ENCODE data around the gene RYR2.
"Not testable (repeated sequence)": the region's sequence is repeated elsewhere in the genome, so short reads cannot be mapped to it uniquely, and the experiment has no call there.

The RYR2 gene

DNA sequence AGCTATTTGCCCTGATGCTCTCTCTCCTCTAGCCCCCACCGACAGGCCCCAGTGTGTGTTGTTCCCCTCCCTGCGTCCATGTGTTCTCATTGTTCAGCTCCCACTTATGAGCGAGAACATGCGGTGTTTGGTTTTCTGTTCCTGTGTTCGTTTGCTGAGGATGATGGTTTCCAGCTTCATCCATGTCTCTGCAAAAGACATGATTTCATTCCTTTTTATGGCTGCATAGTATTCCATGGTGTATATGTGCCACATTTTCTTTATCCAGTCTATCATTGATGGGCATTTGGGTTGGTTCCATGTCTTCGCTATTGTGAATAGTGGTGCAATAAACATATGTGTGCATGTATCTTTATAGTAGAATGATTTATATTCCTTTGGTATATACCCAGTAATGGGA, 110.0 kb downstream of the RYR2 start:
- DNase-seq, result not testable (repeated sequence)

DNA sequence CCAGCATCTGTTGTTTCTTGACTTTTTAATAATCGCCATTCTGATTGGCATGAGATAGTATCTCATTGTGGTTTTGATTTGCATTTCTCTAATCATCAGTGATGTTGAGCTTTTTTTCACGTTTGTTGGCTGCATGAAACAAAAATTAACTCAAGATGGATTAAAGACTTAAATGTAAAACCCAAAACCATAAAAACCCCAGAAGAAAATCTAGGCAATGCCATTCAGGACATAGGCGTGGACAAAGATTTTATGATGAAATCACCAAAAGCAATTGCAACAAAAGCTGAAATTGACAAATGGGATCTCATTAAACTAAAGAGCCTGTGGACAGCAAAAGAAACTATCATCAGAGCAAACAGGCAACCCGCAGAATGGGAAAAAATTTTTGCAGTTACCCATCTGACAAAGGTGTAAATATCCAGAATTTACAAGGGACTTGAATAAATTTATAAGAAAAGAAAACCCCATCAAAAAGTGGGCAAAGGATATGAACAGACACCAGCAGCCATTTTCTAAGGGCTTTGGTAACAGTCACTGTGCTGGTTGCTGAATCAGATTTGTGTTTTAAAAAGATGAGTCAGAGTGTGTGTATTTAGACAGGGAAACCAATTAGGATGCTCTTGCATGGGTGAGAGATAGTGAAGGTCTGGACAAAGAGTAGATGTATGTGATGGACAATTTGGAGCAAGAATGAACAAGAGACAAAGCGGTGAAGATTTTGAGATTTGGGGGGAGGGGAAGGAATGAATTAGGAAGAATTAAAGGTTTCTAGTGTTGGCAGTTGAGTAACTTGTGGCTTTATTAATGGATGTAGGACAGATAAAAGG, 110.7 kb downstream of the RYR2 start:
- DNase-seq, result no peak

DNA sequence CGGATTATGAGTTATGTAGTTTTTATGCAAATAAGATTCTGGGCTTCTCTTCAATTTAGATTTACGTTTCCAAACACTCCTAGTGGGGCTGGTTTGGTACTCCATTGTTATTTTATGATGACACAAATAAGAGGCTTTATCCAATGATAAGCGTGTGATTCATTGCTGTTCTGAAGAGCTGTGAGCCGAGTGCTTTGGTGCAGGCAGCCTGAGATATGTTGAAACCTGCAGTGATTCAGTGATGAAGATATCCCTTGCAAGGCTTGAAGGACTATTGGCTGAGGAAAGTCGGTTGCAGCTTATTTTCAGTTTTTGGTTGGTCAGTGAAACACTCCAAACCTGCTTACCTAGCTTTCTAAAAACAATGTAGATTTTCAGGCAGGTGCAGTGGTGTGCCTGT, 112.2 kb downstream of the RYR2 start:
- DNase-seq, result no peak

DNA sequence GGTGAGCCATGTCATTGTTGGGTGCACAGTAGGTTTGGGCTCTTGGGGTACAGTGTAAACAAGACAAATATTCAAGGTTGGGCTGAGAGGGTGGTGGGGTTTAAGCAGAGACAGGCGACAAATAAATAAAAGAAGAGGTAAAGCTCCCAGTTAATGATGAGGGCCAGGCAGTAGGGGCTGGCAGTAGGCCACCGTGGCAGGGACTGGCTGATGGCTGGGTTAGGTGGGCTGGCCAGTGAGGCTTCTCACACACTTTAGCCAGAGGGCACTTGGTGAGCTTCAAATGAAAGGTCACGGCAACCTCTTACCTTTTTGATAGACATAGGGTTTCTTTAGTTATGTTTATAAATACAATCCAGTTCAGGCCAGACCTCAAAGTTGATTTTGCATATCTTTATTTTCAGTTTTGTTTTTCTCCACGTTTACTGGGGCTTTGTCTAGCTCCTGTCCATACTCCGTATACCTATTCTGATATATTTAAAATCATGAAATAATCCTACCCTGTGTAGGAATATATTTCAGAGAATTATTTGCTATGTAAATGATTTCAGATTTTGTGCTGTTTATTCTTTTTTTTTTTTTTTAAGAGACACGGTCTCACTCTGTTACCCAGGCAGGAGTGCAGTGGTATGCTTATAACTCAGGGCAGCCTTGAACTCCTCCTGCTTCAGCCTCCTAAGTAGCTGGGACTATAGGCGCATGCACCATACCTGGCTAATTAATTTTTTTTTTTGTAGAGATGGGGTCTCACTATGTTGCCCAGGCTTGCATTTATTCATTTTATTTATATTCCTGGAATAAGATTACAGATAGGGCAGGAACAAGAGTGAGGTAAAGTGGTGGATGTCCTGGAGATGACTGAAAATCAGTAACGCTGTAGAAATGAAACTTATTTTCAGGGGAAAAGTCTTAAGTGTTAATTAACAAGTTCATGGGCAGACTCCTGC, 122.7 kb downstream of the RYR2 start:
- DNase-seq, result no peak

DNA sequence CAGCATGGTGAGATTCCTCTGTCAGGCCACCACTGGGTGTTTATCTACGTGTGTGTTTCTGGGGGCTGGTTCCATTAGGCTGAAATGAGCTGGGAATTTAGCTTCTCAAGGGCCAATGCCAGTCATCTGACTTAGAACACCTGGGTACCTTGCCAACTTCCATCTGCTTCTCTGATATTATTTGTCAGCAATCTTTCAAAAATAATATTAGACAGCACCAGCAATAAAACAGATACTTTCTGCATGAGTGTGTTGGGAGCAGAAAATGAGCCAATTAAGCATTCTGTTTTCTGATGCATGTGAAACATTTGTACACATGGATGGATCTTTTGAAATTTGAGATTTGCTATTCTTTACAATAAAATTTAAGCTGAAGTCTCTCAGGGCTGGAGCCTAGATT, 124.1 kb downstream of the RYR2 start:
- DNase-seq, result peak; percentile 23

DNA sequence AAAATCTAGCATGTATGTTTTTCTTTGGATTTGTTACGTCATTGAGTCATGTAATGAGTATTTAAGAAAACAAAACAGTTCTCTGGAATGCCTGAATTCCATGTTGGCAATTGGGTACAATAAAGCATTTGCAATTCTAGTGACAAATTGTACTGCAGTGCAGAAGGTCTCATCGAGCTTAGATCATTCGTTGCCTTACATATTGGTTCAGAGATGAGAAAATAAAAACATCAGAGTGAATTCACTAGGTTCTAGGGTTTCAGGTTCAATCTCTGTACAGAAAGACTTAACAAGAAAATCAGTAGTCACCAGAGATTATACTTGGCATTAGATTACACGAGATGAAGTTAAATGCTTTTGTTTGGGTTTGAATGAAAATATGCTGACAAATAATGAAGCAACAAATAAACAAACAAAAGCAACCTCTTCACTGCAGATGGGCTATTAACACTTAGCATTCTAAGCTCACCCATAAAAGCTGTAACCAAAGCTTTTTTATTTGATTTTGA, 124.7 kb downstream of the RYR2 start:
- DNase-seq, result peak; percentile 24

DNA sequence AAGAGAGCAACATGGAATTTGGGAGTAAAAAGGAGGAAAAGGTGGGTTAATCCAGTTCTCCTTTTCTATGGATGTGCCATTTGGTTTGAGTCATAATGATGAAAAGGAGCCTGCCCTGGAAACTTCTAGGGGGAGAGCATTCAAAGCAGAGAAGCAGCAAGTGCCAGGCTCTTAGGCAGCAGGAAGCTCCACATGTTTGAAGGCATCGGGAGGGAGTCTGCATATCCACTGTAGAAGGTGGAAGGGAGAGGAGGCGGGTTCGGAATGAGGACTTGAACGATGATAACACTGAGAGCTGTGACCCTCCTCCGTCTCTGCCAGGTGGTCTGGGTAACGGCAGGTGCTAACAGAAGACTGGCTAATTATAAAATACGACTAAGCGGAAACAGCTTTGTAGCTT, 128.2 kb downstream of the RYR2 start:
- no peak for DNase-seq

DNA sequence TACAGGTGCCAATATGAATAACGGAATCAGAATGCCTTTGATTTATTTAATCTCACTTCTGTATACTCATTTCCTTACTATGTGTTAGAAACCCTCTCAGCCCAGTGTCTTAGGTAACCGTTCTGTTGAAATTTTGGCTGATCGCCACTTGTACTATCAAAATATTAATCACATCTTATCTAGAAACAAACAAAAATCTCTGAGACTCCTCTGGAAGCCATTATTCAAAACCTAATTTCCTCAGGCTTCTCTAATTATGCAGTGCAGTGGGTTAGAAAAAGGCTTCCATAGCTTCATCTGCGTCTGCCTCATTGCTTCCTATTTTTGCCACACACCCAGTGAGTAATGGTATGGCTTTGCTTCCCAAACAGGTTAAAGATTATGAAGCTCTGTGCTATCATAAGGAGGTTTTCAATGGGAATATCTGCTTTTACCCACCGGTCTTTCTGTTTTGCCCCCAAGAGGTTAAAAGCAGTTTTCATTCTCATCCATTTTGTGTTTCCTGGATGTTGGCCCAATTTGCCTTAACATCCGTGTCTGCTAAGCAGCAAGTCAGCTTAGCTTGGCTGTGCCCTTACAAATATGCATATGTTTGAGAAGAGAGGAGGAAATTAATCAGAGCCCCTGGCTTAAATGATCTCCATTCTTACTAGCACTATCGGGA, 129.6 kb downstream of the RYR2 start:
- peak; percentile 27 for DNase-seq

DNA sequence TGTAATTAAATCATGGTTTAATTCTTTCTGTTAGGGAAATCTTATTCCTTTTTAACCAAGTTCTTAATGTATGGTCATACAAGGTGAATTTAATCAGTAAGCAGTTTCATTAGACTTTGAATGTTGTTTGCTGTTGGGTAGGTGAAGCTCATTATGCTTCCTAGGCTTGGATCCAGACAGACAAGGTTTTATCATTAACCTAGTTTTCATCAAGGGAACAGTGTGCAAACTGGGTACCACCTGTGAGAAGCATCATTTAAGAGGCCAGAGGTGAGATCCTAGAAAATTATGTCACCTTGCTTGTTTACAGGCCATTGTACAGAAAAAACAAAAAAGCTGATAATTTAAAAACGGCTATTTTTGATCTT, 130.1 kb downstream of the RYR2 start:
- no peak for DNase-seq

DNA sequence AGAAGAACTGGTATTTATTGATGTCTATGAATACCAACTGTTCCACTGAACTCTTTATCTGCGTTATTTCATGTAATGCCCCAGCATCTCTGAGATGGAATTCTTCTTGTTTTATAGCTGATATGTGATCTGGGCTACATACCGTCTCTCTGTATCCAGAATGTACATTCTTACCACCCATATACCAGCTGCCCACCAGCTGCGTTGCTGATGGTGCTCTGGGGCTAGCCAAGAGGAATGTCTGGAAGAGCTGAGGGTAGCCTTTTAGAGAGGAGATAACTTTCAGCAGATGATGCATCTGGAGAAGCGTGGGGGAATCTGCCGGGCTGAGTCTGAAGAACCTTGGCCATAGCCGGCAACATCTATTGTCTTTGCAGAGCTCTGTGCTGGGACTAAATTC, 137.5 kb downstream of the RYR2 start:
- peak; percentile 17 for DNase-seq

DNA sequence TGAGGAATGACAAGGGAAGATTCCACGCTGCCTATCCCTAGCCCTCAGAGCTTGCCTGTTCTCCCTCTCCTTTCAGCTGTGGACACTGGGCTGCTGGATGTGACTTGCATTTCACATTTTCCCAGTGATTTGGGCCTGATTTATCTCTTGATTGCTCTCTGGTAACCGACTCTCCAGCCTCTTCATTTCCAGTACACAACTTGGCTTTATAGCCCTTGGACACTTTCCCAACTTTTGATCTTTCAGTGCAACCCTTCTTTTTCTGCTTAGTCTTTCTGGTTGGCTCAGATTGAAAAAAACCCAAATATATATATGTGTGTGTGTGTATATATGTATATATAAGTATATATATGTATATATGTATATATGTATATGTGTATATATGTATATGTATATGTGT, 138.3 kb downstream of the RYR2 start:
- no peak for DNase-seq

DNA sequence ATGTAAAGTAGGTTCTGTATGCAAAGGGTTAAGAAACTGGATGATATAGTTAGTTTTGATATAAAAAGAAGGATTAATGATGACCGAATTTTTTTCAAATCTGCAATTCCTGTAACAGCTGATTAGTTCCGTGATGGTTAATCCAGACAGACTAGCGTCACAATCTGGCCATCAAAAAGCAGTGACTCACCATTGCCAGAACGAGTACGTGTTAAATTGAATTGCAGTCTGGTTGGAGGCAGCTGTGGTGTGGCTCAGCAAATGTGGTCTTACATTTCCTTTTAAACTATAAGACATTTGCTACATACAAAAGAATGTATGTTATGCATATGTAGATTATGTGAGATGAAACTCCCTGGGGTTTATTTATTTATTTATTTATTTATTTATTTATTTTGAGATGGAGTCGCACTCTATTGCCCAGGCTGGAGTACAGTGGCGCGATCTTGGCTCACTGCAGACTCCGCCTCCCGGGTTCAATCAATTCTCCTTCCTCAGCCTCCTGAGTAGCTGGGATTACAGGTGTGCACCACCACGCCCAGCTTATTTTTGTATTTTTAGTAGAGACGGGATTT, 139.8 kb downstream of the RYR2 start:
- no peak for DNase-seq

DNA sequence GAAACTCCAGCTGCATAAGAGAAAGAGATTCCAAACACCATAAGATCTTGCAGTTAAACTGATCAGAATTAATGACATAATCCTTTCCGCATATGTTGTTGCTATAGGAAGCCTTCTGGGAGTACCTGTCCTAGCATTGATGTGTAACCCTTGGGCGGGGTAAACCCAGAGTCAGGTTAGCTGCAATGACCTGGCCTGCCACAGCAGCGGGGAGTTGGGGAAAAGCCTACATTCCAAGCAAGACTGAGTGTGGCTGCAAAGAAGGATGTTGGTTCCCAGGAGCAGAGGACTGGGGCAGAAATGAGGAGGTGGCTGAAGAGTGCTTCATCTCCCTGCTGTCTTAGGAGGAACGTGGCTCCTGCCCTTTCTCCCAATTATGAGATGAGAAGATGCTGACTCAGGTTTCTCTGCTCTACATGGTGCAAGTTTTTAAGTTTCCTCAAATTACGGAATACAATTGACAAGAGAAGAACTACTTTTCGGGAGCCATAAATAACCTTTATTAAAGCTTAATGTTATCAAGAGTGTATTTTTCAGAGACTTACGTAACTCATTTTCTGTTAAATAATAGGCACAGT, 142.1 kb downstream of the RYR2 start:
- no peak for DNase-seq

DNA sequence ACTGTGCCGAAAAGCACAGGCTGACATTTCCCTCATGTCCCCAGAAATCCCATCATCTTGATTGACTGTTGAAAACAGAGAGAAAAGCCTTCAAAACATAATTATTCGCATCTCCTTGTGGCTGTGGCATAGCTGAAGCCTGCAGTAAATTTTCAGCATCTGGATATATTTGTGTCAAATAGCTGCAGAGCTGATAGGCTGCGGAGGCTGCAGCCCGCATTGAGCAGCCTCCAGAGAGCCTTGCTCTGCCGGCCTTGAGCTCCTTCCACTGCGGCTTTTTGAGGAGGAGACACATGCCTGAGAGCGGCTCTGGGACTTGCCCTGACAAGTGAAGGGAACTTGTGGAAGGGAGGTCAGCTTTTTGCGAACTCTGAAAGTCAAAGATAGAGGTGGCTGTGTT, 144.7 kb downstream of the RYR2 start:
- DNase-seq, result no peak

DNA sequence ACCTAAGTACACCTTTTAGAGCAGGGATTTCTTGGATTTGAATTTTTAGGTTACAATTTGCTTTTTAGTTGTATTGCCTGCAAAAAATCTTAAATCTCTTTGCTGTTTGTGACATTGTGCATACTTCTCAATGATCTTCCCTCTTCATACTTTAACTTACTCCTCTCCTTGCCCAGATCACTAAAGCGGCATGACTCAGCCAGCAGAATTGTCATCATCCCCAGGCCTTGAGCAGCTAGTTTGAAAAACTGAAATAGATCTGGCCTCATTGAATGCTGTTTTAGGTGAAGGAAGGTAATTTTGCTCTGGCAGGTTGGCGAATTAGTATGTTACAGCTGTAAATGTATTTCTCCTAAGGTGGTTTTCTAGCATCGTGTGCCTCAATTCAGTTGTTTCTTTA, 145.9 kb downstream of the RYR2 start:
- DNase-seq, result no peak

DNA sequence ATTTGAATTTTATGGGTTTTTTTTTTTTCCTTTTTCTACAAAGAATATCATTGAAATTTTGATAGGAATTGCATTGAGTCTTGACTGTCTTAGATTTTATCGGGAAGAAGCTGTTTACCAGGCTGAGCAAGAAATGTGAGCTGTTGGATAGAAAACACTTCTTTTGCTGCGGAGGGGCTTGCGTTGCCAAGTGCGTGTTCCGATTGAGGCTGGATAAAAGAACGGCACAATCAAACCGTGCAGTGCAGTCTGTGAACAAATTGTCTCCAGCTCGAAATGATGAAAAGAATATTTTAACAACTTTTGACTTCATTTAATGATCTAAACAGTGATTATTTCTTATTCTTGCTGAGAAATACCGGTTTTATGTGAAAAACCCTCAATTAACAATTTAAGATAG, 149.4 kb downstream of the RYR2 start:
- DNase-seq, result no peak

DNA sequence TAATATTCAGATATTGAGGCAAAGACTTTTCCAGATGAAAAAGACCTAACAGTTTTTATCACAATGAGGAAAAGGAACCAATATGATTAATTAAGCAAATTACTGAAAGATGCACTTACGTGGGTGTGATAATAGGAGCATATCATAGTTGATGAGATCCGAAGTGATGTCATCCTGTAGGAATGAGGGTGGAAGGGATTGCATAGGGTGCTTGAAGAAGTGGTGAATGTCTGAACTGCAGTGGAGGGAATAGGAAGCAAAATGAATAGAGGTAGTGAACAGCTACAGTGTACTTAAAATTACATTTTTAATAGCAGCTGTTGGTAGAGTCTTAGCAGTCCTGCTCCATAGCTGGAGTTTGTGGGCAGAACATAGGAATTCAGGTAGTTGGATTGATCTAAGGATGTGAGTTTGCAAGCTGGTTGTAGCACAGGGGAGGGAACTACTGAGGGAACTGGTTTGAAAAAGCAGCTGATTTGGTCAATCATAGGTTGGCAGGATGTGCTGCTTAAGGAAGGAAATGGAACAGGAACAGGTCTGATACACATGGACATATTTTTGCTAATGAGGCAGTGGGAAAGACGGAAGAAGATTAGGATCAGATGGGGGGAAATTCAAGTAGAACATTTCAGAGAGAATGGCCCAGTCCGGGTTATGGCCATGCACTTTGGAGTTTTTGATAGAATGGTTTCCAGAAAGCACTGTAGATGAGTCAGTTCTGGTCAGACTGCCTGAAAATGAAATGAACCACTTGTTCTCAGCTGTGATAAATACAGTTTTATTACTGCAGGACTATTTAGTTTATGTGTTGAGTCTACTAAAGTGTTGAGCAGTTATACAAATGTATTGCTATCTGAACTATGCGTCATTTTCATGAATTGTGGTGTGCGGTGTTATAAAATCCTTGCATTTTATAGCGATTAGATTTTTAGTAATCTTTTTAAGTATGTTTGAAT, 155.8 kb downstream of the RYR2 start:
- no peak for DNase-seq

DNA sequence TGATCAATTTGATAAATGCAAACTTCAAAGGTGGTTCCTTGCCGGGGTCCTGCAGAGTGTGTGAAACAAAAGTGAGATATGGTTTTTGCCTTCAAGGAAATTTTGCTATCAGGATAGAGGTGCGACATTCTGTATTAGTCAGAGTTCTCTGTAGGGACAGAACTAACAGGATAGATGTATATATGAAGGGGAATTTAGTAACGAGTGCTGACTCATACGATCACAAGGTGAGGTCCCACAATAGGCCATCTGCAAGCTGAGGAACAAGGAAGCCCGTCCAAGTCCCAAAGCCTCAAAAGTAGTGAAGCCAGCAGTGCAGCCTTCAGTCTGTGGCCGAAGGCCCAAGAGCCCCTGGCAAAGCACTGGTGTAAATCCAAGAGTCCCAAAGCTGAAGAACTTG, 157.0 kb downstream of the RYR2 start:
- DNase-seq, result no peak

DNA sequence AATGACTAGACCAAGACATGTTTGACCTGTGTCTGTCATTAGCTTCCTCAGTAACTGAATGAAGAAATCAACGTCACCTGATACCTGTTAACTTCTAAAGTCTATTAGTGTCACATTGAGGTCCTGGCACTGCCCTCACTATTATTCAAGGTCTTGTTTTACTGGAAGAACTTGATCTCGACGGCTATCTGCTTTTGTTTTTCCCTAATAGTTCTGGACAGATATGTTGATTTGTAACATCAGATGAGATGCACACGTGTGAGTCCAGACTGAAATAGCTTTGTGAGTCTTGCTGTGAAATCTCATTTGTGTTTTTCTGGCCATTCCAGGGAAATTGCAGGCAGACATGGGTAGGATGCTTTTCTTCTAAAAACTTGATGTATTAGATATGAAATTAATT, 159.2 kb downstream of the RYR2 start:
- DNase-seq, result no peak

DNA sequence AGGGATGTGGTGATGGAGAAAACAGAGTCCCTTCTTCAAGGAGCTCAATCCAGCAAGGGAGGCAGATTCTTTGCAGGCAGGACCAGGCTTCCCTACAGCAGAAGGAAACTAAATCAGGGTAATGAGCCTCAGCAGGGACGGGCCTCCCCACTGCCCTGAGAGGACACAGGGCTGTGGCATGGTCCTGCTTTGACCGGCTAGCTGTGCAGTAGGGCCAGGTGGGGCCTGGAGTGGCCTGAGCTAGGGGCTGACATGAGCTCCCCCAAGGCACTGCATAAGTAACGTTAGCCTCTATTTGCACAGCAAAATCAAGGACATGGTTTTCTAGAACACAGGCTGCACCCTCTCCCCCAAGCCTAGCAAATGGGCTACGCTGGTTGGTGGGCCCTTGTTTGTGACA, 162.9 kb downstream of the RYR2 start:
- no peak for DNase-seq

DNA sequence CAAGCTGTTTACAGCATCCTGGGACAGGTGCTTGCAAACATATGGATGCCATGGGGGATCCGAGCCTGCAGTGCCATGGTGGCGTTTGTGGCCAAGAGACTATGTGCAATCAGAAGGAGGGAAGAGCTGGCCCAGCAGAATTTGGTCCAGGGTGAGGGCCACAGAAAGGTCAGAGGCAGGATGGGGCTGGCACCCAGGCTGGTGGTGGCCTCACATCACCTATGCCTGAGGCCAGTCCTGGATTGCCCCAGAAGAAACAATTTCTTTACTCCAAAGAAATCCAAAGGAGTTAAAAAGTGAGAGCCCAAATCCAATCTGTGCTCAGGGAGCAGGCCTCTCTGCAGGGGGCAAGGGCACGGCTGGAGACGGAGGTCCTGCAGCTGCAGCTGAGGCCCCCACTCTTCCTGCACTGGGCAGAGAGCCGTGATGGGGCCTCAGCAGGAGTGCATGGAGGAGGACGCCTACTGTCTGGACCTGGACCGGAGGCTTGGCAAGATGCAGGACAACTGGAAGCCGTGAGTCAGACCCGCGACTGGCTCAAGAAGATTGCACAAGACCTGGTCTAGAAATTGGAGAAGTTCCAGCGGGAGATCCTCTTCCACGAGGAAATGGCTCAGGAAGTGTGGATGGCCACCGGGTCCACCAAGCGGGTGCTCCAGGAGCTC, 163.5 kb downstream of the RYR2 start:
- DNase-seq, result no peak
